ENCODE results near the gene CRNKL1.

Gene CRNKL1

GRCh38 chr20:20063941-20064702, 11.9 kb upstream of the CRNKL1 start:
- no peak for DNase-seq (ENCODE audit: low spot score)

- no peak for DNase-seq (ENCODE audit: low spot score)
These were observed 8.2 kb upstream of the CRNKL1 start for GRCh38 chr20:20060234-20060998.

- no peak for DNase-seq (ENCODE audit: low spot score)
These were observed 546 bp downstream of the CRNKL1 start for GRCh38 chr20:20051767-20052073.

GRCh38 chr20:20039752-20040387, 12.4 kb downstream of the CRNKL1 start:
- no peak for DNase-seq (ENCODE audit: low spot score)

- DNase-seq (ENCODE audit: low spot score): no peak
These were observed 13.7 kb downstream of the CRNKL1 start for GRCh38 chr20:20038586-20038985.

GRCh38 chr20:20037960-20038359, 14.3 kb downstream of the CRNKL1 start:
- no peak for DNase-seq (ENCODE audit: low spot score)

- no peak for DNase-seq (ENCODE audit: low spot score)
These were observed 15.5 kb downstream of the CRNKL1 start for GRCh38 chr20:20036756-20037155.

GRCh38 chr20:20034486-20034885, 17.8 kb downstream of the CRNKL1 start:
- DNase-seq (ENCODE audit: low spot score): no peak

GRCh38 chr20:20031790-20032189, 20.5 kb downstream of the CRNKL1 start:
- DNase-seq (ENCODE audit: low spot score): no peak

- no peak for DNase-seq (ENCODE audit: low spot score)
These were observed 25.0 kb downstream of the CRNKL1 start for GRCh38 chr20:20027284-20027683.

GRCh38 chr20:20024942-20025341, 27.3 kb downstream of the CRNKL1 start:
- no peak for DNase-seq (ENCODE audit: low spot score)

GRCh38 chr20:20023395-20023794, 28.9 kb downstream of the CRNKL1 start:
- no peak for DNase-seq (ENCODE audit: low spot score)

- DNase-seq (ENCODE audit: low spot score): no peak
These were observed 29.8 kb downstream of the CRNKL1 start for GRCh38 chr20:20022498-20022897.

GRCh38 chr20:20021835-20022234, 30.4 kb downstream of the CRNKL1 start:
- DNase-seq (ENCODE audit: low spot score): peak; percentile 38

- no peak for DNase-seq (ENCODE audit: low spot score)
These were observed 31.4 kb downstream of the CRNKL1 start for GRCh38 chr20:20020908-20021307.

- no peak for DNase-seq (ENCODE audit: low spot score)
These were observed 33.1 kb downstream of the CRNKL1 start for GRCh38 chr20:20019123-20019522.

GRCh38 chr20:20018366-20018765, 33.9 kb downstream of the CRNKL1 start:
- DNase-seq (ENCODE audit: low spot score): no peak

GRCh38 chr20:20017844-20018185, 34.5 kb downstream of the CRNKL1 start:
- no peak for DNase-seq (ENCODE audit: low spot score)

- peak; percentile 92 for DNase-seq (ENCODE audit: low spot score)
These were observed 35.0 kb downstream of the CRNKL1 start, which contains the start of gene NAA20 for GRCh38 chr20:20017001-20017843. NAA20 (plus strand) TSS chr20:20017362; CDS start chr20:20017397, 35 bp downstream.

- DNase-seq (ENCODE audit: low spot score): no peak
These were observed 37.6 kb downstream of the CRNKL1 start for GRCh38 chr20:20014659-20015058.

GRCh38 chr20:20012541-20012940, 39.7 kb downstream of the CRNKL1 start:
- peak; percentile 91 for DNase-seq (ENCODE audit: low spot score)
